K562 (cell line): Measurements from ENCODE around the gene CSRNP2. TPM values are rescaled to one million over a fixed set of nuclear protein-coding genes. Genes with fewer than 3 reads are reported as not detected.
A peak's percentile ranks its signal among the peaks of the same experiment; 100 is the strongest.

Experiments
- ATAC-seq: fragments of 200-7000 bp; cut with Tn5 transposase; 3 replicates; pipeline ENCODE4 v1.9.1; 2020; ENCODE audit warnings: moderate library complexity
- BruUV-seq: library from RNA; stranded (reverse); fragments of 400-500 nt; replicated peaks from 2 replicates; lab custom pipeline; 2021; lab: Mats Ljungman, UMichigan
- CTCF ChIA-PET: fragments of 300-600 bp; formaldehyde crosslinking; extraction: SDS; loops from one replicate; lab custom pipeline; 2021; ENCODE audit warnings: low intra/inter-chr PET ratio; lab: Yijun Ruan, JAX
- POLR2A ChIA-PET: fragments of 300-600, 350-650 bp; sonication (Branson Sonifier 250); formaldehyde crosslinking; extraction: SDS; loops from one replicate; lab custom pipeline; 2021; ENCODE audit warnings: antibody characterized with exemption, inconsistent platforms; lab: Yijun Ruan, JAX
- DNase-seq, 4 experiments: peaks; one replicate each; pipeline versions ENCODE4 v3.0.0 to v3.0.0-alpha.2; 2011 to 2018; ENCODE audit warnings: low spot score in 3 of 4, mixed read lengths in 3 of 4; ENCODE audit errors: extremely low read depth in 1 of 4
- FAIRE-seq: peaks from 2 replicates; lab custom pipeline; 2011; peaks lifted over from hg19 to GRCh38; lab: Jason Lieb, UNC
- H2AFZ ChIP-seq: 2 replicates; pipeline ENCODE4 v1.6.0; 2011; ENCODE audit warnings: low read depth, low read length, control low read depth, inconsistent platforms
- H3K27ac ChIP-seq: fragments of 200-600 bp; 3 replicates; pipeline ENCODE4 v1.8.0; 2011; ENCODE audit warnings: low read depth, mild to moderate bottlenecking, control low read depth, inconsistent platforms, low read length, moderate library complexity, mixed read lengths; ENCODE audit errors: extremely low read depth
- H3K27me3 ChIP-seq, 2 experiments: fragments of 300-600 bp in 1 of 2; 2 replicates in 1 of 2; 3 replicates in 1 of 2; pipeline versions ENCODE4 v1.6.0 to v1.8.0; 2011; ENCODE audit warnings: inconsistent platforms in 2 of 2, low read length in 2 of 2, mild to moderate bottlenecking in 1 of 2, mixed read lengths in 1 of 2, moderate library complexity in 1 of 2; ENCODE audit not compliant: control insufficient read depth in 2 of 2, insufficient read depth in 2 of 2
- H3K36me3 ChIP-seq: fragments of 300-600 bp; 3 replicates; pipeline ENCODE4 v1.8.0; 2011; ENCODE audit warnings: mild to moderate bottlenecking, low read length, inconsistent platforms; ENCODE audit not compliant: control insufficient read depth, insufficient read depth
- H3K4me1 ChIP-seq, 2 experiments: fragments of 200-600 bp in 1 of 2; replicated peaks in 1 of 2; 2 replicates in 1 of 2; 3 replicates in 1 of 2; pipeline versions ENCODE4 v1.5.1 to v1.8.0; 2011; ENCODE audit warnings: inconsistent platforms in 2 of 2, low read length in 2 of 2, mild to moderate bottlenecking in 1 of 2, mixed read lengths in 1 of 2, moderate library complexity in 1 of 2; ENCODE audit not compliant: control insufficient read depth in 2 of 2, insufficient read depth in 2 of 2
- H3K4me2 ChIP-seq: 2 replicates; pipeline ENCODE4 v1.6.1; 2011; ENCODE audit warnings: low read length, control low read depth, inconsistent platforms, mixed read lengths; ENCODE audit not compliant: insufficient read depth
- H3K4me3 ChIP-seq: fragments of 200-600 bp; sonication (generic), shearing (Covaris generic); 2 replicates; pipeline ENCODE4 v1.5.1; 2016; ENCODE audit warnings: control low read depth, inconsistent platforms
- H3K79me2 ChIP-seq: fragments of 200-600 bp; 3 replicates; pipeline ENCODE4 v1.8.0; 2011; ENCODE audit warnings: low read length, inconsistent platforms; ENCODE audit not compliant: control insufficient read depth, insufficient read depth
- H3K9ac ChIP-seq, 2 experiments: 2 replicates each; pipeline versions ENCODE4 v1.6.0 to v1.6.1; 2011; ENCODE audit warnings: low read depth in 2 of 2, low read length in 2 of 2, control low read depth in 1 of 2, inconsistent platforms in 1 of 2, mild to moderate bottlenecking in 1 of 2, mixed read lengths in 1 of 2; ENCODE audit not compliant: insufficient read depth in 1 of 2
- H3K9me1 ChIP-seq: one replicate; pipeline ENCODE4 v1.6.0; 2011; ENCODE audit warnings: inconsistent platforms, mild to moderate bottlenecking, low read length, moderate library complexity; ENCODE audit not compliant: control insufficient read depth, insufficient read depth
- H3K9me3 ChIP-seq: replicated peaks from 2 replicates; pipeline ENCODE4 v1.5.1; 2011; ENCODE audit warnings: low read depth, low read length, inconsistent platforms; ENCODE audit not compliant: control insufficient read depth, insufficient read depth
- H4K20me1 ChIP-seq: replicated peaks from 2 replicates; pipeline ENCODE4 v1.6.1; 2011; ENCODE audit warnings: low read length, inconsistent platforms, mixed read lengths; ENCODE audit not compliant: control insufficient read depth, insufficient read depth
- CC2D1A ChIP-seq: fragments of 450-650 bp; IDR thresholded peaks from 2 replicates; pipeline ENCODE4 v1.6.1; 2017; ENCODE audit warnings: mild to moderate bottlenecking
- ESRRA ChIP-seq: fragments of 450-650 bp; IDR thresholded peaks from 2 replicates; pipeline ENCODE4 v1.6.1; 2014; ENCODE audit warnings: low read depth, mild to moderate bottlenecking, moderate library complexity, borderline replicate concordance
- FOXK1 ChIP-seq: sonication (generic); formaldehyde crosslinking; IDR thresholded peaks from 2 replicates; pipeline ENCODE4 v1.8.0; 2022; ENCODE audit warnings: missing genetic modification reagents, mild to moderate bottlenecking, borderline replicate concordance
- HNRNPLL ChIP-seq: fragments of 200-400 bp; formaldehyde crosslinking; IDR thresholded peaks from 2 replicates; pipeline ENCODE4 v1.6.1; 2017; ENCODE audit warnings: low read length, low read depth, mild to moderate bottlenecking; ENCODE audit not compliant: poor library complexity, severe bottlenecking
- KDM4B ChIP-seq, 2 experiments: fragments of 450-650 bp in 1 of 2; sonication (generic) in 1 of 2; IDR thresholded peaks; 2 replicates each; pipeline ENCODE4 v1.6.1; 2016 to 2017; ENCODE audit warnings: borderline replicate concordance in 2 of 2, antibody characterized with exemption in 1 of 2, low read depth in 1 of 2, mild to moderate bottlenecking in 1 of 2
- MAFF ChIP-seq: IDR thresholded peaks from 2 replicates; pipeline ENCODE4 v1.6.1; 2012; ENCODE audit warnings: low read length, improper control_type of control experiment
- MYBL2 ChIP-seq, 2 experiments: fragments of 450-650 bp in 1 of 2; sonication (generic) in 1 of 2; formaldehyde crosslinking in 1 of 2; IDR thresholded peaks; 2 replicates each; pipeline versions ENCODE4 v1.6.1 to v1.8.1; 2017 to 2022; ENCODE audit warnings: borderline replicate concordance in 1 of 2, inconsistent platforms in 1 of 2, low read depth in 1 of 2, mild to moderate bottlenecking in 1 of 2, missing genetic modification reagents in 1 of 2, moderate library complexity in 1 of 2
- NELFE ChIP-seq: IDR thresholded peaks from 2 replicates; pipeline ENCODE4 v1.6.1; 2011; ENCODE audit warnings: mild to moderate bottlenecking; ENCODE audit not compliant: insufficient read depth, insufficient read length
- POLR2H ChIP-seq: IDR thresholded peaks from 2 replicates; pipeline ENCODE4 v1.6.1; 2016; ENCODE audit warnings: missing genetic modification characterization, low read depth, mild to moderate bottlenecking, control low read depth, missing compliant biosample characterization, moderate library complexity
- POLR3A ChIP-seq: IDR thresholded peaks from 2 replicates; pipeline ENCODE4 v1.6.1; 2011; ENCODE audit warnings: borderline replicate concordance, mild to moderate bottlenecking, moderate library complexity; ENCODE audit not compliant: insufficient read length, insufficient read depth; ENCODE audit errors: extremely low read depth
- RBM22 ChIP-seq: fragments of 200-400 bp; formaldehyde crosslinking; IDR thresholded peaks from 2 replicates; pipeline ENCODE4 v1.6.1; 2018; ENCODE audit warnings: low read length, low read depth; ENCODE audit not compliant: poor library complexity, severe bottlenecking
- SLC30A9 ChIP-seq: fragments of 250-450 bp; sonication (Bioruptor Pico); IDR thresholded peaks from 2 replicates; pipeline ENCODE4 v1.8.0; 2022; ENCODE audit warnings: mild to moderate bottlenecking, moderate library complexity
- SMARCA4 ChIP-seq: fragments of 450-650 bp; IDR thresholded peaks from 2 replicates; pipeline ENCODE4 v1.6.1; 2016
- TCF3 ChIP-seq: sonication (generic); formaldehyde crosslinking; IDR thresholded peaks from 2 replicates; pipeline ENCODE4 v1.4.0; 2020; ENCODE audit warnings: mild to moderate bottlenecking, missing genetic modification reagents
- WHSC1 ChIP-seq: IDR thresholded peaks from one replicate; pipeline ENCODE4 v1.6.1; 2012; ENCODE audit warnings: low read length, control low read depth, inconsistent platforms
- XRCC3 ChIP-seq: fragments of 450-650 bp; IDR thresholded peaks from 2 replicates; pipeline ENCODE4 v1.6.1; 2017; ENCODE audit warnings: mild to moderate bottlenecking, moderate library complexity
- ZFP36 ChIP-seq: fragments of 150-350 bp; IDR thresholded peaks from 2 replicates; pipeline ENCODE4 v1.6.1; 2018; ENCODE audit warnings: low read length, low read depth; ENCODE audit not compliant: partially characterized antibody
- ZNF133 ChIP-seq: fragments of 250-450 bp; sonication (Bioruptor Pico); IDR thresholded peaks from 2 replicates; pipeline ENCODE4 v1.4.0; 2020; ENCODE audit warnings: mild to moderate bottlenecking
- ZNF224 ChIP-seq: sonication (generic); formaldehyde crosslinking; IDR thresholded peaks from 2 replicates; pipeline ENCODE4 v1.8.0; 2022; ENCODE audit warnings: mild to moderate bottlenecking, missing genetic modification reagents
- ZNF583 ChIP-seq: fragments of 250-450 bp; sonication (Bioruptor Pico); IDR thresholded peaks from 2 replicates; pipeline ENCODE4 v1.4.0; 2020
- ZNF668 ChIP-seq: fragments of 250-450 bp; sonication (Bioruptor Pico); IDR thresholded peaks from 2 replicates; pipeline ENCODE4 v1.8.0; 2022; ENCODE audit warnings: mild to moderate bottlenecking, inconsistent platforms
- WGBS: fragments of 100-300 bp; shearing (Covaris generic); methylation state at CpG from one replicate; pipeline ENCODE4 v1.1.6; 2016; ENCODE audit warnings: low coverage, mixed read lengths; ENCODE audit not compliant: insufficient coverage; ENCODE audit errors: missing lambda C conversion rate; 5-methylcytosine and 5-hydroxymethylcytosine counted together
- in situ Hi-C: fragments of 300-500 bp; cut with MboI; formaldehyde crosslinking; loops from 4 replicates; pipeline ENCODE4 v1.15.0; 2018; ENCODE audit warnings: inconsistent platforms, mixed read lengths
- intact Hi-C: fragments of 100-400 bp; cut with micrococcal nuclease; formaldehyde crosslinking; loops from 2 replicates; pipeline ENCODE4 v1.14.2; 2022
- polyA plus RNA-seq, 8 experiments: library from polyadenylated mRNA; depleted of rRNA in 4 of 8; stranded (reverse) in 5 of 8; unstranded in 3 of 8; fragments of >200 nt; fragmentation: Nextera tagmentation in 2 of 8; fragmentation: Illumina TruSeq in 1 of 8; extraction: Ambion mirVana in 2 of 8; extraction: Trizol in 1 of 8; gene quantifications; 2 replicates each; pipeline versions ENCODE4 v1.2.1 to v1.2.3, GENCODE V29; 2011 to 2014; ENCODE audit warnings: inconsistent platforms in 1 of 8, missing spikeins in 1 of 8
- total RNA-seq, 7 experiments: library from RNA; depleted of rRNA in 6 of 7; stranded (reverse); fragments of >200 nt in 6 of 7; fragmentation: Illumina TruSeq in 2 of 7; extraction: Trizol in 2 of 7; gene quantifications; 2 replicates each; pipeline versions ENCODE4 v1.2.1 to v1.2.3, GENCODE V29; 2011 to 2021; ENCODE audit warnings: low replicate concordance in 1 of 7
- TF ChIP-seq, protein P1 (sequence below): conservative IDR thresholded peaks from 2 replicates; pipeline ENCODE4 v1.6.1; 2011; ENCODE audit warnings: low read depth, mild to moderate bottlenecking, low read length; ENCODE audit not compliant: control insufficient read depth
- TF ChIP-seq, protein P2 (sequence below): fragments of 250-450 bp; sonication (Bioruptor Pico); IDR thresholded peaks from 2 replicates; pipeline ENCODE4 v1.4.0; 2020

CSRNP2 gene
- total and polyA plus RNA-seq, 9 of the 15 experiments (the other 6 are each of a cell fraction or from before 2014, with no cell fraction given): 1.6 to 13.9 (median 5.9) TPM

DNA sequence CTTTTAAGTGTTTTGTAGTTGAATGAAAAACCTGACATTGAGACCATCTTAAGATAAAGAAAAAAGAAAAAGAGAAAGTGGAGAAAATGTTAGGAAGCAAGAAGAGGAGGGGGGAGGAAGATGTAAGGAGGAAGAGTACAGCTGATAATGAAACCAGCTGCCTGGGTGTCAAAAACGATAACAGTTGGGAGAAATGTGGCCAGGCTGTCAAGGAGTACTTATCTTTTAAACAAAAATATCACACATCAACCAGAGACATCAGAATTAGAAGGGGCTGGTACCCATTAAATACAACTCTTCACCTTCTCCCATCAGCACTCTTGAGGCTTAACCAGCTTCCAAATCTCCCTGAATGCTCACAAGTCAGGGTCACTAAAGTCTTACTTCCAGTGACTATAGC is 61.7 kb downstream of the CSRNP2 start:
- FAIRE-seq: peak; percentile 84
- Histone ChIP-seq H3K27me3 (no peaks in the 10 kb centered on the region), H2AFZ (no peak overlapping the region; the same call in 1 of the 2 replicates), H3K36me3 (no peaks in the 10 kb centered on the region; the same call in 2 of the 3 replicates), H3K4me1 (peaks cover 43 to 62% of the 10 kb centered on the region in 2 experiments), H3K79me2 (peaks cover 97% of the 10 kb centered on the region), H3K4me3 (peak overlapping the region; percentile 1; the same call in 1 of the 2 replicates), H4K20me1 (no peaks in the 10 kb centered on the region), H3K27ac (peak overlapping the region; percentile 91), H3K4me2 (peak overlapping the region; percentile 77), H3K9me1 (no peaks in the 10 kb centered on the region), H3K9me3 (no peaks in the 10 kb centered on the region), H3K9ac (peak overlapping the region; percentile 29 to 89; a peak in 3 of 4 replicates)
- peak; percentile 0; the same call in 1 of the 3 replicates for ATAC-seq
- peak; percentile 65 to 86 (median 68) for DNase-seq
- in situ Hi-C loops (no loop called here), intact Hi-C loops (no loop called here)
- no TSS peak for BruUV-seq
- 0% methylated on average over 1 of the region's 1 CpG for WGBS
- ChIA-PET CTCF (no interaction called here), POLR2A (interaction anchor here (0.6 to 1.7 kb wide), 9 partner anchors 9 to 862 kb away, joined by 3 to 11 read pairs (median 3); no protein-coding TSS in a partner anchor)
- TF ChIP-seq CC2D1A (peak; percentile 80; the same call in 1 of the 2 replicates), SLC30A9 (CRISPR knock-in tag) (no peak), POLR2H (no peak), MAFF (no peak), RBM22 (no peak), POLR3A (no peak), MYBL2 (IDR thresholded peaks at IDR 0.05; ENCODE audit: low read depth) (no peak), MYBL2 (CRISPR knock-in tag; IDR thresholded peaks at IDR 0.05; ENCODE audit: borderline replicate concordance) (no peak), WHSC1 (no peak), ZNF583 (CRISPR knock-in tag) (no peak), XRCC3 (no peak), TCF3 (CRISPR knock-in tag) (peak; percentile 86), ESRRA (no peak), HNRNPLL (no peak), SMARCA4 (peak; percentile 98), FOXK1 (CRISPR knock-in tag) (no peak), ZNF133 (CRISPR knock-in tag) (no peak), NELFE (no peak), KDM4B (IDR thresholded peaks at IDR 0.05; ENCODE audit: borderline replicate concordance in 2 of 2, low read depth in 1 of 2) (no peak), ZNF668 (no peak), ZFP36 (no peak), ZNF224 (CRISPR knock-in tag) (no peak)
- TF ChIP-seq, protein P1, sequence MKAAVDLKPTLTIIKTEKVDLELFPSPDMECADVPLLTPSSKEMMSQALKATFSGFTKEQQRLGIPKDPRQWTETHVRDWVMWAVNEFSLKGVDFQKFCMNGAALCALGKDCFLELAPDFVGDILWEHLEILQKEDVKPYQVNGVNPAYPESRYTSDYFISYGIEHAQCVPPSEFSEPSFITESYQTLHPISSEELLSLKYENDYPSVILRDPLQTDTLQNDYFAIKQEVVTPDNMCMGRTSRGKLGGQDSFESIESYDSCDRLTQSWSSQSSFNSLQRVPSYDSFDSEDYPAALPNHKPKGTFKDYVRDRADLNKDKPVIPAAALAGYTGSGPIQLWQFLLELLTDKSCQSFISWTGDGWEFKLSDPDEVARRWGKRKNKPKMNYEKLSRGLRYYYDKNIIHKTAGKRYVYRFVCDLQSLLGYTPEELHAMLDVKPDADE: no peak
- TF ChIP-seq, protein P2, sequence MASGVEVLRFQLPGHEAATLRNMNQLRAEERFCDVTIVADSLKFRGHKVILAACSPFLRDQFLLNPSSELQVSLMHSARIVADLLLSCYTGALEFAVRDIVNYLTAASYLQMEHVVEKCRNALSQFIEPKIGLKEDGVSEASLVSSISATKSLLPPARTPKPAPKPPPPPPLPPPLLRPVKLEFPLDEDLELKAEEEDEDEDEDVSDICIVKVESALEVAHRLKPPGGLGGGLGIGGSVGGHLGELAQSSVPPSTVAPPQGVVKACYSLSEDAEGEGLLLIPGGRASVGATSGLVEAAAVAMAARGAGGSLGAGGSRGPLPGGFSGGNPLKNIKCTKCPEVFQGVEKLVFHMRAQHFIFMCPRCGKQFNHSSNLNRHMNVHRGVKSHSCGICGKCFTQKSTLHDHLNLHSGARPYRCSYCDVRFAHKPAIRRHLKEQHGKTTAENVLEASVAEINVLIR (CRISPR knock-in tag): no peak
